Neural cell (in vitro differentiated cells): ENCODE measurements around the gene ZFR2. TPM values are rescaled to one million over a fixed set of nuclear protein-coding genes. Genes with fewer than 3 reads are reported as not detected.

Experiments used
- H2AFZ ChIP-seq: fragments of 200-600, 300-800 bp; sonication (generic), shearing (Covaris generic); 2 replicates; pipeline ENCODE4 v1.6.0; 2014; ENCODE audit warnings: low read depth, mild to moderate bottlenecking, antibody characterized with exemption, low read length, moderate library complexity
- H3F3A ChIP-seq: fragments of 200-600 bp; shearing (Covaris generic); 2 replicates; pipeline ENCODE4 v1.6.1; 2016; ENCODE audit warnings: mild to moderate bottlenecking, moderate library complexity, mixed read lengths, antibody characterized with exemption, low read length; ENCODE audit not compliant: insufficient read depth, poor library complexity, severe bottlenecking
- H3K27ac ChIP-seq: fragments of 200-600, 300-800 bp; sonication (generic), shearing (Covaris generic); 2 replicates; pipeline ENCODE4 v1.5.1; 2014; ENCODE audit warnings: mild to moderate bottlenecking, low read length, moderate library complexity
- H3K27me3 ChIP-seq: fragments of 300-800, 200-600 bp; sonication (generic), shearing (Covaris generic); 2 replicates; pipeline ENCODE4 v1.6.0; 2014; ENCODE audit warnings: mild to moderate bottlenecking, low read depth, low read length, moderate library complexity; ENCODE audit not compliant: insufficient read depth
- H3K36me3 ChIP-seq: fragments of 300-800, 200-600 bp; sonication (generic), shearing (Covaris generic); 2 replicates; pipeline ENCODE4 v1.5.1; 2014; ENCODE audit warnings: mild to moderate bottlenecking, antibody characterized with exemption, low read length, moderate library complexity; ENCODE audit not compliant: insufficient read depth
- H3K4me2 ChIP-seq: fragments of 300-800, 200-600 bp; sonication (generic), shearing (Covaris generic); 2 replicates; pipeline ENCODE4 v1.6.0; 2014; ENCODE audit warnings: mild to moderate bottlenecking, low read length
- H3K4me3 ChIP-seq: fragments of 300-800, 200-600 bp; sonication (generic), shearing (Covaris generic); 2 replicates; pipeline ENCODE4 v1.5.1; 2014; ENCODE audit warnings: mild to moderate bottlenecking, low read length, moderate library complexity
- H3K79me2 ChIP-seq: fragments of 200-600 bp; shearing (Covaris generic); replicated peaks from 2 replicates; pipeline ENCODE4 v1.6.0; 2014; ENCODE audit warnings: mild to moderate bottlenecking, low read length, moderate library complexity; ENCODE audit not compliant: insufficient read depth
- H3K9ac ChIP-seq: fragments of 300-800, 200-600 bp; sonication (generic), shearing (Covaris generic); 2 replicates; pipeline ENCODE4 v1.6.1; 2016; ENCODE audit warnings: mild to moderate bottlenecking, low read length, mixed read lengths
- H3K9me2 ChIP-seq: fragments of 200-600 bp; shearing (Covaris generic); 2 replicates; pipeline ENCODE4 v1.6.1; 2016; ENCODE audit warnings: mild to moderate bottlenecking, low read length, mixed read lengths; ENCODE audit not compliant: insufficient read depth
- H3K9me3 ChIP-seq: fragments of 200-600, 300-800 bp; sonication (generic), shearing (Covaris generic); 2 replicates; pipeline ENCODE4 v1.6.1; 2016; ENCODE audit warnings: mild to moderate bottlenecking, mixed run types, low read length, moderate library complexity, mixed read lengths
- H4K20me1 ChIP-seq: fragments of 200-600 bp; shearing (Covaris generic); 2 replicates; pipeline ENCODE4 v1.6.1; 2016; ENCODE audit warnings: mild to moderate bottlenecking, mixed run types; ENCODE audit not compliant: insufficient read depth
- CTCF ChIP-seq: fragments of 450-650 bp; IDR thresholded peaks from 2 replicates; pipeline ENCODE4 v1.5.1; 2014; ENCODE audit warnings: antibody characterized with exemption, mild to moderate bottlenecking, moderate library complexity; ENCODE audit not compliant: poor library complexity, severe bottlenecking
- EP300 ChIP-seq: fragments of 450-650 bp; conservative IDR thresholded peaks from 2 replicates; pipeline ENCODE4 v1.6.1; 2014; ENCODE audit warnings: antibody characterized with exemption, mild to moderate bottlenecking, moderate library complexity; ENCODE audit not compliant: poor library complexity, severe bottlenecking
- EZH2 ChIP-seq: fragments of 200-600, 300-800 bp; shearing (Covaris generic), sonication (generic); IDR thresholded peaks from 2 replicates; pipeline ENCODE4 v1.6.1; 2014; ENCODE audit warnings: antibody characterized with exemption, low read length, borderline replicate concordance, mild to moderate bottlenecking; ENCODE audit not compliant: insufficient read depth, poor library complexity, severe bottlenecking
- MXI1 ChIP-seq: fragments of 450-650 bp; conservative IDR thresholded peaks from 2 replicates; pipeline ENCODE4 v1.6.1; 2014; ENCODE audit warnings: antibody characterized with exemption, mild to moderate bottlenecking; ENCODE audit not compliant: poor library complexity, severe bottlenecking
- POLR2AphosphoS5 ChIP-seq: IDR thresholded peaks from 2 replicates; pipeline ENCODE4 v1.6.1; 2012
- RAD21 ChIP-seq: fragments of 450-650 bp; conservative IDR thresholded peaks from 2 replicates; pipeline ENCODE4 v1.6.1; 2014; ENCODE audit warnings: antibody characterized with exemption, mild to moderate bottlenecking, moderate library complexity
- SMC3 ChIP-seq: fragments of 450-650 bp; conservative IDR thresholded peaks from 2 replicates; pipeline ENCODE4 v1.6.1; 2014; ENCODE audit warnings: antibody characterized with exemption, mild to moderate bottlenecking, moderate library complexity; ENCODE audit not compliant: poor library complexity
- TAF1 ChIP-seq: IDR thresholded peaks from 2 replicates; pipeline ENCODE4 v1.6.1; 2012; ENCODE audit warnings: low read depth
- polyA plus RNA-seq: library from polyadenylated mRNA; depleted of rRNA; stranded (reverse); fragments of >200 nt; gene quantifications from 2 replicates; pipeline ENCODE4 v1.2.3, GENCODE V29; 2014
- TF ChIP-seq, protein P1 (sequence below): IDR thresholded peaks from 2 replicates; pipeline ENCODE4 v1.6.1; 2012; ENCODE audit warnings: borderline replicate concordance

ZFR2 gene
- polyA plus RNA-seq, 1 donor from 2014 or later = 9.0 TPM

GRCh38 chr19:3782330-3782729, 86.5 kb downstream of the ZFR2 start:
- H3K4me2 ChIP-seq = no peak overlapping the region
- H3K27ac ChIP-seq = no peak overlapping the region
- peaks cover 5% of the 10 kb centered on the region for H3K9me3 ChIP-seq
- no peak overlapping the region for H3K9ac ChIP-seq
- no peak overlapping the region for H3K4me3 ChIP-seq
- no peak for TF ChIP-seq RAD21
- TF ChIP-seq, protein P1, sequence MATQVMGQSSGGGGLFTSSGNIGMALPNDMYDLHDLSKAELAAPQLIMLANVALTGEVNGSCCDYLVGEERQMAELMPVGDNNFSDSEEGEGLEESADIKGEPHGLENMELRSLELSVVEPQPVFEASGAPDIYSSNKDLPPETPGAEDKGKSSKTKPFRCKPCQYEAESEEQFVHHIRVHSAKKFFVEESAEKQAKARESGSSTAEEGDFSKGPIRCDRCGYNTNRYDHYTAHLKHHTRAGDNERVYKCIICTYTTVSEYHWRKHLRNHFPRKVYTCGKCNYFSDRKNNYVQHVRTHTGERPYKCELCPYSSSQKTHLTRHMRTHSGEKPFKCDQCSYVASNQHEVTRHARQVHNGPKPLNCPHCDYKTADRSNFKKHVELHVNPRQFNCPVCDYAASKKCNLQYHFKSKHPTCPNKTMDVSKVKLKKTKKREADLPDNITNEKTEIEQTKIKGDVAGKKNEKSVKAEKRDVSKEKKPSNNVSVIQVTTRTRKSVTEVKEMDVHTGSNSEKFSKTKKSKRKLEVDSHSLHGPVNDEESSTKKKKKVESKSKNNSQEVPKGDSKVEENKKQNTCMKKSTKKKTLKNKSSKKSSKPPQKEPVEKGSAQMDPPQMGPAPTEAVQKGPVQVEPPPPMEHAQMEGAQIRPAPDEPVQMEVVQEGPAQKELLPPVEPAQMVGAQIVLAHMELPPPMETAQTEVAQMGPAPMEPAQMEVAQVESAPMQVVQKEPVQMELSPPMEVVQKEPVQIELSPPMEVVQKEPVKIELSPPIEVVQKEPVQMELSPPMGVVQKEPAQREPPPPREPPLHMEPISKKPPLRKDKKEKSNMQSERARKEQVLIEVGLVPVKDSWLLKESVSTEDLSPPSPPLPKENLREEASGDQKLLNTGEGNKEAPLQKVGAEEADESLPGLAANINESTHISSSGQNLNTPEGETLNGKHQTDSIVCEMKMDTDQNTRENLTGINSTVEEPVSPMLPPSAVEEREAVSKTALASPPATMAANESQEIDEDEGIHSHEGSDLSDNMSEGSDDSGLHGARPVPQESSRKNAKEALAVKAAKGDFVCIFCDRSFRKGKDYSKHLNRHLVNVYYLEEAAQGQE = no peak
- no peak for TF ChIP-seq MXI1
- no peak for TF ChIP-seq SMC3
- TF ChIP-seq POLR2AphosphoS5 = no peak
- TF ChIP-seq CTCF = no peak
- TF ChIP-seq EZH2 = no peak
- TF ChIP-seq EP300 = no peak
- TF ChIP-seq TAF1 = no peak
- no peaks in the 10 kb centered on the region for H3K79me2 ChIP-seq
- H2AFZ ChIP-seq = no peak overlapping the region
- H3F3A ChIP-seq = no peaks in the 10 kb centered on the region
- no peaks in the 10 kb centered on the region for H4K20me1 ChIP-seq
- no peaks in the 10 kb centered on the region for H3K9me2 ChIP-seq
- H3K36me3 ChIP-seq = no peaks in the 10 kb centered on the region
- H3K27me3 ChIP-seq = peaks cover 34% of the 10 kb centered on the region

DNA sequence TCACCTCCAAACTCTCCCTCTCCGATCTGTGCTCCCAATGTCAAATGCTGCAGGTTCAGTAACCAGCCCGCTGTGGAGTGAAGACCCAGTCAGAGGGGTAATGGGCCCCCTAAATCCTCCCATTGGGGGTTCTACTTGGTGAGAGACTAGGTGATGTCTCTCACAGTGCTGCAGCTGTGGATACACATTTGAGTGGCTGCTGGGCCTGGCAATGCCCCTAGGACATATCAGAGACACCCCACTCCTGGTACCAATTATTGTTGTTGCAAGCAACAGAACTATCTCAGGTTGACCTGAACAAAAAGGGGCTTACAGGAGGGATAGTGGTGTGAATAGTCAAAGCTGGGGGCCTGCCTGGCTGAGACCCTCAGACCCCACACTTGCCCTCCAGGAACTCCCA, 87.2 kb downstream of the ZFR2 start:
- Histone ChIP-seq H3K4me2 (no peak overlapping the region), H3K4me3 (no peak overlapping the region), H3K36me3 (no peaks in the 10 kb centered on the region), H3F3A (no peaks in the 10 kb centered on the region), H3K9ac (no peak overlapping the region), H3K27ac (no peak overlapping the region), H3K9me3 (peaks cover 5% of the 10 kb centered on the region), H4K20me1 (no peaks in the 10 kb centered on the region), H3K9me2 (no peaks in the 10 kb centered on the region), H2AFZ (no peak overlapping the region), H3K79me2 (no peaks in the 10 kb centered on the region), H3K27me3 (peaks cover 27% of the 10 kb centered on the region)
- TF ChIP-seq SMC3 = no peak
- no peak for TF ChIP-seq POLR2AphosphoS5
- TF ChIP-seq, protein P1 = no peak
- no peak for TF ChIP-seq MXI1
- TF ChIP-seq TAF1 = no peak
- TF ChIP-seq EZH2 = no peak
